ENCODE measurements around the gene LRRC55. TPM values are rescaled to one million over a fixed set of nuclear protein-coding genes. Genes with fewer than 3 reads are reported as not detected.

LRRC55 gene
- total and polyA plus RNA-seq, 3 donors from 2014 or later, result 0.08 to 0.76 (median 0.19) TPM

GRCh38 chr11:57155400-57155799, 26.4 kb upstream of the LRRC55 start:
- H3K27ac ChIP-seq, result no peak overlapping the region
- intact Hi-C loops (cut with DNase I; ENCODE audit: low total_unique reads), result no loop called here

GRCh38 chr11:57155838-57156607, 25.7 kb upstream of the LRRC55 start:
- Histone ChIP-seq H3K27ac (no peak overlapping the region), H3K36me3 (ENCODE audit: low read depth, missing control alignments) (no peaks in the 10 kb centered on the region), H3K4me3 (no peak overlapping the region), H3K4me1 (no peaks in the 10 kb centered on the region), H3K9me3 (no peaks in the 10 kb centered on the region), H3K27me3 (no peaks in the 10 kb centered on the region)
- TF ChIP-seq POLR2A (IDR thresholded peaks at IDR 0.05) (no peak), CTCF (IDR thresholded peaks at IDR 0.05) (no peak)
- intact Hi-C loops (cut with DNase I; ENCODE audit: low total_unique reads), result no loop called here
- 72 to 73% methylated on average over 10 of the region's 10 CpGs for WGBS, 2 donors
- DNase-seq, result no peak

More at GRCh38 chr11:57155400-57155799, 26.4 kb upstream of the LRRC55 start:
- Histone ChIP-seq H3K4me3 (no peak overlapping the region), H3K9me3 (no peaks in the 10 kb centered on the region), H3K36me3 (ENCODE audit: low read depth, missing control alignments) (no peaks in the 10 kb centered on the region), H3K4me1 (no peaks in the 10 kb centered on the region), H3K27me3 (no peaks in the 10 kb centered on the region)
- no peak for DNase-seq
- TF ChIP-seq POLR2A (IDR thresholded peaks at IDR 0.05), result no peak
- no peak for TF ChIP-seq CTCF (IDR thresholded peaks at IDR 0.05)
- WGBS, 2 donors, result 82 to 95% methylated on average over 1 of the region's 1 CpG

GRCh38 chr11:57156928-57157327, 24.8 kb upstream of the LRRC55 start:
- 86 to 94% methylated on average over 4 of the region's 4 CpGs for WGBS, 2 donors
- Histone ChIP-seq H3K4me3 (no peak overlapping the region), H3K36me3 (ENCODE audit: low read depth, missing control alignments) (no peaks in the 10 kb centered on the region), H3K9me3 (no peaks in the 10 kb centered on the region), H3K4me1 (no peaks in the 10 kb centered on the region), H3K27me3 (no peaks in the 10 kb centered on the region), H3K27ac (no peak overlapping the region)
- no peak for TF ChIP-seq CTCF (IDR thresholded peaks at IDR 0.05)
- no peak for DNase-seq
- intact Hi-C loops (cut with DNase I; ENCODE audit: low total_unique reads), result no loop called here

GRCh38 chr11:57157624-57158023, 24.1 kb upstream of the LRRC55 start:
- no peaks in the 10 kb centered on the region for H3K9me3 ChIP-seq
- intact Hi-C loops (cut with DNase I; ENCODE audit: low total_unique reads), result no loop called here
- H3K4me1 ChIP-seq, result no peaks in the 10 kb centered on the region
- H3K27ac ChIP-seq, result no peak overlapping the region
- H3K4me3 ChIP-seq, result no peak overlapping the region
- no peaks in the 10 kb centered on the region for H3K27me3 ChIP-seq
- no peak for TF ChIP-seq POLR2A (IDR thresholded peaks at IDR 0.05)
- no peak for TF ChIP-seq CTCF (IDR thresholded peaks at IDR 0.05)
- H3K36me3 ChIP-seq (ENCODE audit: low read depth, missing control alignments), result no peaks in the 10 kb centered on the region
- 76 to 81% methylated on average over 3 of the region's 3 CpGs for WGBS, 2 donors
- no peak for DNase-seq

- no peak for DNase-seq
- Histone ChIP-seq H3K9me3 (no peaks in the 10 kb centered on the region), H3K36me3 (ENCODE audit: low read depth, missing control alignments) (no peaks in the 10 kb centered on the region), H3K27me3 (no peaks in the 10 kb centered on the region), H3K27ac (no peak overlapping the region), H3K4me1 (no peaks in the 10 kb centered on the region), H3K4me3 (no peak overlapping the region)
- intact Hi-C loops (cut with DNase I; ENCODE audit: low total_unique reads), result no loop called here
- 80 to 83% methylated on average over 5 of the region's 5 CpGs for WGBS, 2 donors
- TF ChIP-seq POLR2A (IDR thresholded peaks at IDR 0.05), result no peak
- TF ChIP-seq CTCF (IDR thresholded peaks at IDR 0.05), result no peak
Observed at GRCh38 chr11:57158180-57158579, 23.6 kb upstream of the LRRC55 start.
